MM.1S (cell line): ENCODE data around the gene OR11H1.
"Not testable (repeated sequence)": the region's sequence is repeated elsewhere in the genome, so short reads cannot be mapped to it uniquely, and the experiment has no call there.

Source experiments
- DNase-seq: peaks from one replicate; pipeline ENCODE4 v3.0.0-alpha.2; 2015
- H2AFZ ChIP-seq: fragments of 300-600 bp; sonication (generic); 2 replicates; pipeline ENCODE4 v1.6.0; 2016; ENCODE audit warnings: antibody characterized with exemption, low read length
- H3F3A ChIP-seq: fragments of 300-600 bp; sonication (generic); 2 replicates; pipeline ENCODE4 v1.6.1; 2016; ENCODE audit warnings: mild to moderate bottlenecking, antibody characterized with exemption, low read length, moderate library complexity, mixed read lengths; ENCODE audit not compliant: insufficient read depth
- H3K27ac ChIP-seq: fragments of 300-600 bp; sonication (generic); 2 replicates; pipeline ENCODE4 v1.5.1; 2016; ENCODE audit warnings: mild to moderate bottlenecking, low read length
- H3K27me3 ChIP-seq: fragments of 300-600 bp; sonication (generic); replicated peaks from 2 replicates; pipeline ENCODE4 v1.6.0; 2016; ENCODE audit warnings: low read length; ENCODE audit not compliant: insufficient read depth
- H3K36me3 ChIP-seq: fragments of 300-600 bp; sonication (generic); replicated peaks from 2 replicates; pipeline ENCODE4 v1.6.1; 2016; ENCODE audit warnings: mild to moderate bottlenecking, low read length, mixed read lengths; ENCODE audit not compliant: insufficient read depth
- H3K4me1 ChIP-seq: fragments of 300-600 bp; sonication (generic); 2 replicates; pipeline ENCODE4 v1.6.1; 2016; ENCODE audit warnings: low read length, mixed read lengths
- H3K4me2 ChIP-seq: fragments of 300-600 bp; sonication (generic); 2 replicates; pipeline ENCODE4 v1.6.0; 2016; ENCODE audit warnings: low read depth, low read length
- H3K4me3 ChIP-seq: fragments of 300-600 bp; sonication (generic); 2 replicates; pipeline ENCODE4 v1.5.1; 2016; ENCODE audit warnings: low read length, mixed read lengths
- H3K79me2 ChIP-seq: fragments of 300-600 bp; sonication (generic); 2 replicates; pipeline ENCODE4 v1.6.1; 2016; ENCODE audit warnings: mixed run types, low read length, mixed read lengths
- H3K9ac ChIP-seq: fragments of 300-600 bp; sonication (generic); 2 replicates; pipeline ENCODE4 v1.6.1; 2016; ENCODE audit warnings: low read length, mixed read lengths
- H3K9me2 ChIP-seq: fragments of 300-600 bp; sonication (generic); replicated peaks from 2 replicates; pipeline ENCODE4 v1.6.1; 2016; ENCODE audit warnings: mild to moderate bottlenecking, low read length, mixed read lengths; ENCODE audit not compliant: insufficient read depth
- H3K9me3 ChIP-seq: fragments of 300-600 bp; sonication (generic); replicated peaks from 2 replicates; pipeline ENCODE4 v1.6.1; 2016; ENCODE audit warnings: mild to moderate bottlenecking, low read length, mixed read lengths; ENCODE audit not compliant: insufficient read depth
- H4K20me1 ChIP-seq: fragments of 300-600 bp; sonication (generic); 2 replicates; pipeline ENCODE4 v1.6.1; 2016; ENCODE audit warnings: mild to moderate bottlenecking, low read length, moderate library complexity, mixed read lengths; ENCODE audit not compliant: insufficient read depth

OR11H1 gene

GRCh38 chr22:15527892-15528291 lies at the start of gene OR11H1:
OR11H1 (plus strand) TSS chr22:15528192; CDS start chr22:15528192, 0 bp downstream.
- not testable (repeated sequence) for H3K9ac ChIP-seq, H3K9me3 ChIP-seq, DNase-seq, H4K20me1 ChIP-seq, H3K9me2 ChIP-seq, H3K27me3 ChIP-seq, H3K4me1 ChIP-seq, H3K36me3 ChIP-seq, H3F3A ChIP-seq, H3K4me3 ChIP-seq, H2AFZ ChIP-seq, H3K27ac ChIP-seq, H3K79me2 ChIP-seq, H3K4me2 ChIP-seq

GRCh38 chr22:15509967-15510366 lies 18.0 kb upstream of the OR11H1 start:
- H3K4me2 ChIP-seq, H3K4me3 ChIP-seq, H3K27ac ChIP-seq, DNase-seq, H3K79me2 ChIP-seq, H3F3A ChIP-seq, H2AFZ ChIP-seq, H3K9me3 ChIP-seq, H3K9ac ChIP-seq, H3K27me3 ChIP-seq, H3K36me3 ChIP-seq, H3K4me1 ChIP-seq, H4K20me1 ChIP-seq, H3K9me2 ChIP-seq: not testable (repeated sequence)

- H3K79me2 ChIP-seq, H3K27ac ChIP-seq, H4K20me1 ChIP-seq, H3K4me2 ChIP-seq, H3K9me3 ChIP-seq, H3K9me2 ChIP-seq, H3K36me3 ChIP-seq, H3K27me3 ChIP-seq, H3K4me1 ChIP-seq, H3K4me3 ChIP-seq, DNase-seq, H3K9ac ChIP-seq, H2AFZ ChIP-seq, H3F3A ChIP-seq: not testable (repeated sequence)
Observed at GRCh38 chr22:15515896-15516295, 12.1 kb upstream of the OR11H1 start.

- not testable (repeated sequence) for H3F3A ChIP-seq, H3K9me3 ChIP-seq, DNase-seq, H2AFZ ChIP-seq, H3K4me2 ChIP-seq, H3K27ac ChIP-seq, H3K36me3 ChIP-seq, H3K9me2 ChIP-seq, H4K20me1 ChIP-seq, H3K4me1 ChIP-seq, H3K79me2 ChIP-seq, H3K4me3 ChIP-seq, H3K9ac ChIP-seq, H3K27me3 ChIP-seq
Observed at GRCh38 chr22:15553767-15554166, 25.8 kb downstream of the OR11H1 start.

GRCh38 chr22:15563461-15563860 lies 35.5 kb downstream of the OR11H1 start:
- not testable (repeated sequence) for H3K9me2 ChIP-seq, H3K4me1 ChIP-seq, H3K27ac ChIP-seq, H3K4me2 ChIP-seq, H3F3A ChIP-seq, H4K20me1 ChIP-seq, H3K4me3 ChIP-seq, H3K27me3 ChIP-seq, DNase-seq, H3K79me2 ChIP-seq, H2AFZ ChIP-seq, H3K36me3 ChIP-seq, H3K9ac ChIP-seq, H3K9me3 ChIP-seq

GRCh38 chr22:15565063-15565462 lies 37.1 kb downstream of the OR11H1 start:
- not testable (repeated sequence) for H3K9me3 ChIP-seq, H3K27ac ChIP-seq, H3K4me1 ChIP-seq, H3K9ac ChIP-seq, H3F3A ChIP-seq, H3K79me2 ChIP-seq, H3K27me3 ChIP-seq, H3K36me3 ChIP-seq, H3K9me2 ChIP-seq, H3K4me2 ChIP-seq, H2AFZ ChIP-seq, DNase-seq, H4K20me1 ChIP-seq, H3K4me3 ChIP-seq
